HCT116 (cell line): Measurements from ENCODE around the gene ACACA.

Source experiments
- EZH2 ChIP-seq: fragments of 200-600 bp; sonication (generic); IDR thresholded peaks from 2 replicates; pipeline ENCODE4 v1.6.1; 2017; ENCODE audit warnings: antibody characterized with exemption, mixed run types
- POLR2A ChIP-seq: IDR thresholded peaks from 2 replicates; pipeline ENCODE4 v1.7.0; 2011; ENCODE audit warnings: borderline replicate concordance; ENCODE audit not compliant: insufficient read depth, insufficient read length; ENCODE audit errors: extremely low read depth
- POLR2AphosphoS5 ChIP-seq: IDR thresholded peaks from 2 replicates; pipeline ENCODE4 v1.6.1; 2011; ENCODE audit warnings: mild to moderate bottlenecking, low read depth, low read length, moderate library complexity
- TCF7L2 ChIP-seq: IDR thresholded peaks from 2 replicates; pipeline ENCODE4 v1.7.0; 2011; ENCODE audit warnings: borderline replicate concordance, inconsistent platforms; ENCODE audit not compliant: insufficient read depth, insufficient read length; ENCODE audit errors: extremely low read depth
- YY1 ChIP-seq: IDR thresholded peaks from 2 replicates; pipeline ENCODE4 v1.6.1; 2011; ENCODE audit warnings: low read length, low read depth, moderate library complexity, mild to moderate bottlenecking; ENCODE audit not compliant: insufficient replicate concordance; ENCODE audit errors: extremely low read depth
- TF ChIP-seq, protein P1 (sequence below), 3 experiments: fragments of 200-600 bp in 1 of 3; sonication (generic) in 1 of 3; IDR thresholded peaks in 2 of 3; conservative IDR thresholded peaks in 1 of 3; 2 replicates each; pipeline ENCODE4 v1.5.1; 2012 to 2017; ENCODE audit warnings: low read depth in 2 of 3, low read length in 2 of 3, antibody characterized with exemption in 1 of 3, borderline replicate concordance in 1 of 3, control low read depth in 1 of 3, mild to moderate bottlenecking in 1 of 3, mixed read lengths in 1 of 3, mixed run types in 1 of 3, moderate library complexity in 1 of 3; ENCODE audit not compliant: insufficient read depth in 1 of 3
- TF ChIP-seq, protein P2 (sequence below): IDR thresholded peaks from 2 replicates; pipeline ENCODE4 v1.6.1; 2012
- TF ChIP-seq, protein P3 (sequence below): IDR thresholded peaks from 2 replicates; pipeline ENCODE4 v1.6.1; 2012; ENCODE audit warnings: low read depth

DNA sequence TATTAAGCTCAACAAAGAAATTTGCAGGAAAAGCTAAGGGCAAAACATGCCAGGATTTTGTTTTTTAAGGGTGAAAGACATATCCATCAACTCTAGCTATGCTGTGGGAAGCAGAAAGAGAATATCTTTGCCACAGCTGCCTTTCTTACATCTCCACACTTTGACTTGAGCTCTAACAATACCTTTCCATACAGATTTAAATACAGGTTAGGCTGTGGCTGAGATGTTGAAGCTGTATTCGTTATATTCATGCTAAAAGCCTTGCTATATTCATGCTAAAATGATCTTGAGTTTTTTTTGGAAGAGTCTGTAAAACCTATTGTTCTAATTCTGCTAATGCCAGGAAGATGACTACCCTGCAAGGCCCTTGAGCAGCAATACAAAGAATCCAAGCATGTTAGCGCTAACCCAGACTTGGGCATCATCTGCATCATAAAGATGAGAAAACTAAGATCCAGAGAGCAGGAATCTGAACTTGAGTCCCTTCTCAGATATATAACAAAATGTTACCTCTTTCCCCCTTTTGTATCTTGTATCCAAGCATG lies 235.7 kb downstream of the ACACA start:
- TF ChIP-seq, protein P1, sequence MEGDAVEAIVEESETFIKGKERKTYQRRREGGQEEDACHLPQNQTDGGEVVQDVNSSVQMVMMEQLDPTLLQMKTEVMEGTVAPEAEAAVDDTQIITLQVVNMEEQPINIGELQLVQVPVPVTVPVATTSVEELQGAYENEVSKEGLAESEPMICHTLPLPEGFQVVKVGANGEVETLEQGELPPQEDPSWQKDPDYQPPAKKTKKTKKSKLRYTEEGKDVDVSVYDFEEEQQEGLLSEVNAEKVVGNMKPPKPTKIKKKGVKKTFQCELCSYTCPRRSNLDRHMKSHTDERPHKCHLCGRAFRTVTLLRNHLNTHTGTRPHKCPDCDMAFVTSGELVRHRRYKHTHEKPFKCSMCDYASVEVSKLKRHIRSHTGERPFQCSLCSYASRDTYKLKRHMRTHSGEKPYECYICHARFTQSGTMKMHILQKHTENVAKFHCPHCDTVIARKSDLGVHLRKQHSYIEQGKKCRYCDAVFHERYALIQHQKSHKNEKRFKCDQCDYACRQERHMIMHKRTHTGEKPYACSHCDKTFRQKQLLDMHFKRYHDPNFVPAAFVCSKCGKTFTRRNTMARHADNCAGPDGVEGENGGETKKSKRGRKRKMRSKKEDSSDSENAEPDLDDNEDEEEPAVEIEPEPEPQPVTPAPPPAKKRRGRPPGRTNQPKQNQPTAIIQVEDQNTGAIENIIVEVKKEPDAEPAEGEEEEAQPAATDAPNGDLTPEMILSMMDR (IDR thresholded peaks at IDR 0.05 in 2 of 3, conservative IDR thresholded peaks at IDR 0.05 in 1 of 3; ENCODE audit: borderline replicate concordance in 1 of 3, insufficient read depth in 1 of 3, low read depth in 2 of 3, low read length in 2 of 3), result no peak
- no peak for TF ChIP-seq POLR2AphosphoS5
- TF ChIP-seq POLR2A, result no peak
- TF ChIP-seq, protein P2, sequence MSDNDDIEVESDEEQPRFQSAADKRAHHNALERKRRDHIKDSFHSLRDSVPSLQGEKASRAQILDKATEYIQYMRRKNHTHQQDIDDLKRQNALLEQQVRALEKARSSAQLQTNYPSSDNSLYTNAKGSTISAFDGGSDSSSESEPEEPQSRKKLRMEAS, result no peak
- TF ChIP-seq, protein P3, sequence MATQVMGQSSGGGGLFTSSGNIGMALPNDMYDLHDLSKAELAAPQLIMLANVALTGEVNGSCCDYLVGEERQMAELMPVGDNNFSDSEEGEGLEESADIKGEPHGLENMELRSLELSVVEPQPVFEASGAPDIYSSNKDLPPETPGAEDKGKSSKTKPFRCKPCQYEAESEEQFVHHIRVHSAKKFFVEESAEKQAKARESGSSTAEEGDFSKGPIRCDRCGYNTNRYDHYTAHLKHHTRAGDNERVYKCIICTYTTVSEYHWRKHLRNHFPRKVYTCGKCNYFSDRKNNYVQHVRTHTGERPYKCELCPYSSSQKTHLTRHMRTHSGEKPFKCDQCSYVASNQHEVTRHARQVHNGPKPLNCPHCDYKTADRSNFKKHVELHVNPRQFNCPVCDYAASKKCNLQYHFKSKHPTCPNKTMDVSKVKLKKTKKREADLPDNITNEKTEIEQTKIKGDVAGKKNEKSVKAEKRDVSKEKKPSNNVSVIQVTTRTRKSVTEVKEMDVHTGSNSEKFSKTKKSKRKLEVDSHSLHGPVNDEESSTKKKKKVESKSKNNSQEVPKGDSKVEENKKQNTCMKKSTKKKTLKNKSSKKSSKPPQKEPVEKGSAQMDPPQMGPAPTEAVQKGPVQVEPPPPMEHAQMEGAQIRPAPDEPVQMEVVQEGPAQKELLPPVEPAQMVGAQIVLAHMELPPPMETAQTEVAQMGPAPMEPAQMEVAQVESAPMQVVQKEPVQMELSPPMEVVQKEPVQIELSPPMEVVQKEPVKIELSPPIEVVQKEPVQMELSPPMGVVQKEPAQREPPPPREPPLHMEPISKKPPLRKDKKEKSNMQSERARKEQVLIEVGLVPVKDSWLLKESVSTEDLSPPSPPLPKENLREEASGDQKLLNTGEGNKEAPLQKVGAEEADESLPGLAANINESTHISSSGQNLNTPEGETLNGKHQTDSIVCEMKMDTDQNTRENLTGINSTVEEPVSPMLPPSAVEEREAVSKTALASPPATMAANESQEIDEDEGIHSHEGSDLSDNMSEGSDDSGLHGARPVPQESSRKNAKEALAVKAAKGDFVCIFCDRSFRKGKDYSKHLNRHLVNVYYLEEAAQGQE, result no peak
- TF ChIP-seq TCF7L2, result no peak
- TF ChIP-seq YY1, result no peak
- TF ChIP-seq EZH2, result no peak
